Measurements from ENCODE around the gene SH3RF3.

The SH3RF3 gene

DNA sequence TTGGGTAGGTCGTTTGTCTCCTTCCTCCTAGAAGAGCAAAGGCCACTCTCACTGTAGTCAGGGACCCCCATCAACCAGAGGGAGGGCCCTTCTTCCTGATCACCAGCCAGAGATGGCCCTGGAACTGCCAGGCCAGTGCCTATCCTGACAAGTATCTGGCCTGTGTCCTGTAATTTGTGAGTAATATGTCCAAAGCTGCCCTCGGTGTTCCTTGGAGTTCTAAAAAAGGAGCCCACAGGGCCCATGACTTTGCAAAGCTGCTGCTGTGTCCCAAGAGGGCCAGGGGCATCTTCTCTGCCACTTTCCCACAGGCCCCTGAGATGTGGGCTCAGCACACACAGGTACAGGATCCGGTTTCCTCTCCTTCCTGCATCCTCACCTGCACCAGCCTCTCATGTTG lies 272.4 kb downstream of the SH3RF3 start:
- DNase-seq (ENCODE audit: extremely low read depth, low read depth) = no peak
- TF ChIP-seq, protein P1, sequence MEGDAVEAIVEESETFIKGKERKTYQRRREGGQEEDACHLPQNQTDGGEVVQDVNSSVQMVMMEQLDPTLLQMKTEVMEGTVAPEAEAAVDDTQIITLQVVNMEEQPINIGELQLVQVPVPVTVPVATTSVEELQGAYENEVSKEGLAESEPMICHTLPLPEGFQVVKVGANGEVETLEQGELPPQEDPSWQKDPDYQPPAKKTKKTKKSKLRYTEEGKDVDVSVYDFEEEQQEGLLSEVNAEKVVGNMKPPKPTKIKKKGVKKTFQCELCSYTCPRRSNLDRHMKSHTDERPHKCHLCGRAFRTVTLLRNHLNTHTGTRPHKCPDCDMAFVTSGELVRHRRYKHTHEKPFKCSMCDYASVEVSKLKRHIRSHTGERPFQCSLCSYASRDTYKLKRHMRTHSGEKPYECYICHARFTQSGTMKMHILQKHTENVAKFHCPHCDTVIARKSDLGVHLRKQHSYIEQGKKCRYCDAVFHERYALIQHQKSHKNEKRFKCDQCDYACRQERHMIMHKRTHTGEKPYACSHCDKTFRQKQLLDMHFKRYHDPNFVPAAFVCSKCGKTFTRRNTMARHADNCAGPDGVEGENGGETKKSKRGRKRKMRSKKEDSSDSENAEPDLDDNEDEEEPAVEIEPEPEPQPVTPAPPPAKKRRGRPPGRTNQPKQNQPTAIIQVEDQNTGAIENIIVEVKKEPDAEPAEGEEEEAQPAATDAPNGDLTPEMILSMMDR (IDR thresholded peaks at IDR 0.05; ENCODE audit: low read depth, low read length) = no peak

DNA sequence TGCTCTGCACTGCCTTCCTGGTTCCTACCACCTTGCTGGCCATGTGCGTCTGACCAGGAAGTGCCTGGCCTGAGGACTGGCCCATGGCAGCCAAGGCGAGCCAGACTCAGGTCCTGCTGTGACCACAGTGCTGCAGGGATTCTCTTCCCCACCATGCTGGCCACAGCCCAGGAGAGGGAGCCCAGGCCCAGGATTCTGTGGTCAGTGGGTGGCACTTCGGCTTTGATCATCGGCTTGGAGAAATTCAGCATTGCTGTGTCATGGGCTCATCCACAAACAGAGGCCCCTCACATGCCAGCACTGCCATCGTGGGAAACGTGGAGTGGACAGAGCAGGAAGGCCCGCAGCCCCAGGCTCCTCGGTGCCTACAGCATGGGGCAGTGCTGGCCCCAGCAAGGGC lies 273.2 kb downstream of the SH3RF3 start:
- DNase-seq (ENCODE audit: extremely low read depth, low read depth) = no peak
- TF ChIP-seq, protein P1 (IDR thresholded peaks at IDR 0.05; ENCODE audit: low read depth, low read length) = no peak

DNA sequence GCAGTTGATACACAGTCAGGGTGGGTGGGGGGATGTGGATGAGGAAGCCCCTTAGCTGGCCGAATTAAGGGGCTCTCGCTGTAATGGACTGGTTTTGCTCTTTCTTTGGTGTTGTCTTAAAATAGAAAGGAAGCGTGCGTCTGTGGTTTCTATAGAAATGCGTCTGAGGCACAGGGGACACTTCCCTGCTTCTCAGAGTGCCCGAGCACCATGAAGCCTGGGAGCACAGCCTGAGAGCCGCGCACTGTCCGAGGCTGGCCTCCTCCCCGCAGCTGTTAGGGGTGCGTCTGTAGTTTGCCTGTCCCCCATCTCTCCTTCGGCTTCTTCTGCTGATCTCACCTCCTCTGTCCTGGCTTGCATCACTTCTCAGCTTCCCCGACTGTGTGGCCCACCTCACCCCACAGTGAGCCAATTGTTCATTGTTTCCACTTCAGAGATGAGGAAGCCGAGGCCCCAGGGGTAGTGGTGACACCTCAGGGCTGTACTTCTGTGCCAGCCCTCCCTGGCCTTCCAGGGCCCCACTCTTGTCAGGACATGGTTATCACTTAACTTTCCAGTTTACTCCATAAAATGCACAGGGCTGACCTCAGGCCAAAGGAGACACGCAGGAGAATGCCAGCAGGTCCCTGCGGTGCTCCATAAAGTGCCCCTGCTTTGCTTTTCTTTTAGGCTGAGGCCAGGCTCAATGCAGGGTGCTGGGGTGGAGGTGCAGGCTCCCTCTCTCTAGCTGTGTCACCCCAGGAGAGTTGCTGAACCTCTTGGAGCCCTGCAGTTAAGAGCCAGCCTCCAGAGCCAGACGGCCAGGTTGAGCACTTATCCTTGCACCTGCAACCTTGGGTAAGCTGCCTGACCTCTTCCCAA lies 274.2 kb downstream of the SH3RF3 start:
- DNase-seq (ENCODE audit: extremely low read depth, low read depth) = no peak
- TF ChIP-seq, protein P1 (IDR thresholded peaks at IDR 0.05; ENCODE audit: low read depth, low read length) = no peak

DNA sequence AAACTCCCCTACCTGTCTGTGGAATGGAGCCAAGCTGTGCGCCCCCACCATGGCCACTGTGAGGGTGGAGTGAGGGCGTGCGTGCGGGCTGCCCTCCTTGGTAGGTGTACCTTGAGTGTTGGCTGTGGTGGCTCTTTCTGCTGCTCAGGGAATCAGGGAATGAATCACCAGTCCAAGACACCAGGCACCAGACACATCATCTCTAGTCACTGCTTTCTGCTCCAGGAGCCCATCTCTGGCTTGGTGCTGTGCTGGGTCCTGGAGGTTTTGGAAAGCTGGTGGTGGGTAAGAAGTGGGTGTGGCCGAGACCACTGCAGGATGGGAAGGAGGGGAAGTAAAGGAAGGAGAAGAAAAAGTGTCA lies 274.8 kb downstream of the SH3RF3 start:
- no peak for DNase-seq (ENCODE audit: extremely low read depth, low read depth)
- TF ChIP-seq, protein P1 (IDR thresholded peaks at IDR 0.05; ENCODE audit: low read depth, low read length) = no peak

DNA sequence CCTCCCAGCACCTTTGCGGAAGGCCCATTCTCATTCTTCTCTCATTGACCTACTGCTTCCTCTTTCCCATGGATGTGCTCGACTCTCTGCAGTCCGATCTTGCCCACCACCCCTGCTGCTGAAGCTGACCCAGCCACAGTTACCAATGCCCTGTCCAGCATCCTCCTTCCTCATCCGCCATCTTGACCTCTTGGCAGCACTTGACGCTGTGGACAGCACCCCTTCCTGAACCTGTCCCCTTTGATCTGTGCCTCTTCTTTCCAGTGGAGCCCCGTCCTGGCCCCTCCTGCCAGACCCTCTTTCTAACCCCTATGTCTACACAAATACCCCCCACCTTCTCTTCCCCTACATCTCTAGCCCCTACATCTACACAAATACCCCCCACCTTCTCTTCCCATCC lies 275.7 kb downstream of the SH3RF3 start:
- TF ChIP-seq, protein P1 (IDR thresholded peaks at IDR 0.05; ENCODE audit: low read depth, low read length) = no peak
- DNase-seq (ENCODE audit: extremely low read depth, low read depth) = no peak

DNA sequence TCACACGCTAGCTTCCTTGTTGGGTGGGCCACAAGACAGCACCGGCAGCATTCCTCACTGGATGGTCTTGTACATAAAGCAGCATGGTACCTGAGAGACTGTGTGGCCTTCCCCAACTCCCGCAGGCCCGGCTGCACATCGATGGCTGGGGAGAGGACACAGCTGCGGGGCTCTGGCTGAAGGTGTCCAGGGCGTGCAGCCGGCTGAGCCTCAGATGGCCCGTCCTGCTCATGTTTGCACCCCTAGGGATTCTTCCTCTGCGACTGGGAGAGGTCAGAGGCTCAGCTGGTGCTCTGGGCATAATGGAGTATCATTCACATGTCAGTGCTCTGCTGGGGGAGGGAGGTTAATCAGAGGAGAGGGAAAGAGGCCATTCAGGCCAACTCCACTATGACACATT lies 276.9 kb downstream of the SH3RF3 start:
- DNase-seq (ENCODE audit: extremely low read depth, low read depth) = no peak
- TF ChIP-seq, protein P1 (IDR thresholded peaks at IDR 0.05; ENCODE audit: low read depth, low read length) = no peak

DNA sequence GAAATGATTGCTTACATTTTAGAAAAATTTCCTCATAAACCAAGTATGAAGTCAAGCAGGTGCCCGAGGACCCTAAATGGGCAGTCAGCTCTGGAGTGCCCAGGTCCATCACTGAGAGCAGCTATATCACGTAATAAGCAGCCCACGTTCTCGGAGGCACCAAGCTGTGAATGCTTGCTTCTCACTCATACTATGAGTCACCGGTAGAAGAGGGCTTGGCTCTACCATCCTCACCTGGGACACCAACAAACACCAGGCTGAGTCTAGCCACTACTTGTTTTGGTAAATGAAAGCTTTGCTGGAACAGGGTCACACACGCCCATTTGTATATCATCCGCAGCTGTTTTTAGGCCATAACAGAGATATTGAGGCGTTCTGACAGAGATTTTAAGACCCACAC lies 277.3 kb downstream of the SH3RF3 start:
- DNase-seq (ENCODE audit: extremely low read depth, low read depth) = no peak
- TF ChIP-seq, protein P1 (IDR thresholded peaks at IDR 0.05; ENCODE audit: low read depth, low read length) = no peak

Data from AG09319 (cell line).